ENCODE results near the gene ZBTB40.

The ZBTB40 gene

GRCh38 chr1:22447621-22448111 is 4.0 kb upstream of the ZBTB40 start:
- ATAC-seq = no peak
- Mint-ChIP-seq H3K4me1 (peaks cover 9% of the 10 kb centered on the region), H3K9me3 (peaks cover 5% of the 10 kb centered on the region), H3K27me3 (peaks cover 10% of the 10 kb centered on the region), H3K27ac (no peak overlapping the region), H3K4me3 (no peak overlapping the region), H3K36me3 (ENCODE audit: low read depth) (no peaks in the 10 kb centered on the region)
- no peak for DNase-seq

- H3K36me3 Mint-ChIP-seq (ENCODE audit: low read depth) = peaks cover 5% of the 10 kb centered on the region
- peaks cover 3% of the 10 kb centered on the region for H3K27me3 Mint-ChIP-seq
- H3K4me1 Mint-ChIP-seq = peaks cover 24% of the 10 kb centered on the region
- H3K4me3 Mint-ChIP-seq = no peak overlapping the region
- peaks cover 5% of the 10 kb centered on the region for H3K9me3 Mint-ChIP-seq
- H3K27ac Mint-ChIP-seq = no peak overlapping the region
- ATAC-seq (no peak), DNase-seq (no peak)
These were observed 2.0 kb upstream of the ZBTB40 start for GRCh38 chr1:22449636-22450035.

DNA sequence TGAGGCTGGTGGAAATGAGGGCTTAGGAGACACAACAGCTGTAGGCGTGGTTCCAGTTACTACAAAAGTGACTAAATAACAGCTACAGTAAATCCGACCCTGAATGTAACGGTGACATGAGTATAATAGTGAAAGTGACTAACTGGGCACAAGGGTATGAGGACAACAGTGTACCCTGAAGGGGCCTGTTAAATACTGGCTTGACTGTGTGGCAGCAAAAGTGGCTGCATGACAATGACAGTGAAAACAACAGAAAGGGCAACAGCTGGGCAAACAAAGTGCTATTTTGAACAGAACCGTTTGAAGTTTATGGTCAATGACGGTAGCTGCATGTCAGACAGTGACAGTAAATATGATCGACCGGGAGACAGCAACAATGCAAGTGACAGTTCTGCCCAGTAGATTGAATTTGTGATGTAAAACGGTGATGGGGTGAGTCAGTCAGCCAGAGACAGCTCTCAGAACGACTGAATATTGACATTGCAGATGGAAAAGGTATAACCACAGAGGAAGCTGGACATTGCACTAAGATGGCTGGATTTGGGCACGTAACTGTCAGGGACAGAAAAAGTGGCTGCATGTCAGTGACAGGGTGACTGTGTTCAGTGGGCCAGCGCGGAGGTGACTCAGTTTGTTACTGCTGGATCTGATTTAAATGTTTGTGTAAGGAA is 1.2 kb upstream of the ZBTB40 start:
- ATAC-seq (no peak), DNase-seq (no peak)
- peaks cover 5% of the 10 kb centered on the region for H3K36me3 Mint-ChIP-seq (ENCODE audit: low read depth)
- H3K4me1 Mint-ChIP-seq = peaks cover 23% of the 10 kb centered on the region
- peaks cover 5% of the 10 kb centered on the region for H3K9me3 Mint-ChIP-seq
- H3K4me3 Mint-ChIP-seq = peak overlapping the region; percentile 91
- no peaks in the 10 kb centered on the region for H3K27me3 Mint-ChIP-seq
- peak overlapping the region; percentile 67 for H3K27ac Mint-ChIP-seq

- Mint-ChIP-seq H3K27me3 (no peaks in the 10 kb centered on the region), H3K27ac (peak overlapping the region; percentile 72), H3K9me3 (peaks cover 5% of the 10 kb centered on the region), H3K36me3 (ENCODE audit: low read depth) (peaks cover 5% of the 10 kb centered on the region), H3K4me3 (peak overlapping the region; percentile 91), H3K4me1 (peaks cover 24% of the 10 kb centered on the region)
- DNase-seq (no peak), ATAC-seq (no peak)
These were observed 868 bp downstream of the ZBTB40 start for GRCh38 chr1:22452481-22452957.

DNA sequence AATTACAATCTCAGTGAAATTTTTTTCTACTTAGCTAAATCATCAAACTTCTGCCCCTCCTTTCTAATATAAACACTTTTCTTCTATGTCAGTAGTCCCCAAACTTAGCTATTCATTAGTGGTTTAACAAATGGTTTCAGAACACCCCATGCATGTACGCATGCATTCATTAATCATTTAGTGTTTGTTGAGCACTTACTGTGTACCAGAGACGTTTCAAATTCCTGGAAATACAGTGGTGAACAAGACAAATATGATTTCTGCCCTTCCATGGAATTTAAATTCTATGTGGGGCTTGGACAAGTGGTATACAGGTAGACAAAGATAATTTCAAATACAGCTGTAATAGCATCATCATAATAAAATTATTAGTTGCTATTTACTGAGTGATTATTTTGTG is 1.5 kb downstream of the ZBTB40 start:
- no peak for ATAC-seq

GRCh38 chr1:22454476-22455056 is 2.9 kb downstream of the ZBTB40 start:
- Mint-ChIP-seq H3K27me3 (no peaks in the 10 kb centered on the region), H3K9me3 (peaks cover 5% of the 10 kb centered on the region), H3K36me3 (ENCODE audit: low read depth) (peaks cover 5% of the 10 kb centered on the region), H3K4me1 (peaks cover 33% of the 10 kb centered on the region), H3K4me3 (no peak overlapping the region), H3K27ac (no peak overlapping the region)
- DNase-seq (no peak), ATAC-seq (no peak)

More for the DNA sequence above, 1.5 kb downstream of the ZBTB40 start:
- H3K27me3 Mint-ChIP-seq = no peaks in the 10 kb centered on the region
- peak overlapping the region; percentile 91 for H3K4me3 Mint-ChIP-seq
- H3K36me3 Mint-ChIP-seq (ENCODE audit: low read depth) = peaks cover 5% of the 10 kb centered on the region
- no peak for DNase-seq
- H3K27ac Mint-ChIP-seq = peak overlapping the region; percentile 57
- H3K9me3 Mint-ChIP-seq = peaks cover 5% of the 10 kb centered on the region
- peaks cover 29% of the 10 kb centered on the region for H3K4me1 Mint-ChIP-seq

GRCh38 chr1:22457345-22457744 is 5.7 kb downstream of the ZBTB40 start:
- H3K4me3 Mint-ChIP-seq = no peak overlapping the region
- ATAC-seq (no peak), DNase-seq (no peak)
- no peaks in the 10 kb centered on the region for H3K9me3 Mint-ChIP-seq
- peaks cover 7% of the 10 kb centered on the region for H3K36me3 Mint-ChIP-seq (ENCODE audit: low read depth)
- H3K27me3 Mint-ChIP-seq = no peaks in the 10 kb centered on the region
- H3K4me1 Mint-ChIP-seq = peaks cover 46% of the 10 kb centered on the region
- no peak overlapping the region for H3K27ac Mint-ChIP-seq

- no peak overlapping the region for H3K4me3 Mint-ChIP-seq
- ATAC-seq (no peak), DNase-seq (no peak)
- no peaks in the 10 kb centered on the region for H3K9me3 Mint-ChIP-seq
- no peak overlapping the region for H3K27ac Mint-ChIP-seq
- H3K36me3 Mint-ChIP-seq (ENCODE audit: low read depth) = peaks cover 7% of the 10 kb centered on the region
- H3K27me3 Mint-ChIP-seq = no peaks in the 10 kb centered on the region
- peaks cover 42% of the 10 kb centered on the region for H3K4me1 Mint-ChIP-seq
These were observed 6.2 kb downstream of the ZBTB40 start for GRCh38 chr1:22457836-22458235.

- DNase-seq (no peak), ATAC-seq (no peak)
- no peak overlapping the region for H3K27ac Mint-ChIP-seq
- peaks cover 13% of the 10 kb centered on the region for H3K36me3 Mint-ChIP-seq (ENCODE audit: low read depth)
- H3K27me3 Mint-ChIP-seq = no peaks in the 10 kb centered on the region
- peaks cover 29% of the 10 kb centered on the region for H3K4me1 Mint-ChIP-seq
- no peaks in the 10 kb centered on the region for H3K9me3 Mint-ChIP-seq
- H3K4me3 Mint-ChIP-seq = no peak overlapping the region
These were observed 9.4 kb downstream of the ZBTB40 start for GRCh38 chr1:22461100-22461499.

- Mint-ChIP-seq H3K4me3 (no peak overlapping the region), H3K27ac (no peak overlapping the region), H3K4me1 (peaks cover 29% of the 10 kb centered on the region), H3K9me3 (no peaks in the 10 kb centered on the region), H3K36me3 (ENCODE audit: low read depth) (peaks cover 13% of the 10 kb centered on the region), H3K27me3 (no peaks in the 10 kb centered on the region)
- ATAC-seq (no peak), DNase-seq (no peak)
These were observed 10.3 kb downstream of the ZBTB40 start for GRCh38 chr1:22461678-22462527.

DNA sequence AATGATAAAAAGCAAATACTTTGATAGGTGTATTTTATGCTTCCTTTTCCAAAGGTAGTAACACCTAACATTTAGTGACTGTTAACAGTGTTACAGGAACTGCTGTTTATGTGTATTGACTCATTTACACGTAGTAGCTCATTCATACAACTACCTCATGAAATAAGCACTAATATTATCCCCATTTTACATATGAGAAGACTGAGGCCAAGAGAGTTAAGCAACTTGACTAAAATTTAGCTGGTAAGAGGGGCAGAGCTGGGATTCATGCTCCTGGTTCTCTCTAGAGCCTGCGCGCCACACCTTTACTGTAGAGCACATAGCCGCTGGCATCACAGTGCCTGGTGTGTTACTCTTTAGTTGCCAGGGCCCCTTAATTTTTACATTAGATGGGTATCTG is 11.3 kb downstream of the ZBTB40 start:
- no peak for ATAC-seq
- Mint-ChIP-seq H3K4me1 (peaks cover 23% of the 10 kb centered on the region), H3K9me3 (no peaks in the 10 kb centered on the region), H3K27ac (no peak overlapping the region), H3K4me3 (no peak overlapping the region), H3K27me3 (no peaks in the 10 kb centered on the region), H3K36me3 (ENCODE audit: low read depth) (peaks cover 13% of the 10 kb centered on the region)
- DNase-seq = no peak

GRCh38 chr1:22465015-22465565 is 13.4 kb downstream of the ZBTB40 start:
- Mint-ChIP-seq H3K27me3 (no peaks in the 10 kb centered on the region), H3K4me3 (no peak overlapping the region), H3K4me1 (peaks cover 24% of the 10 kb centered on the region), H3K9me3 (no peaks in the 10 kb centered on the region), H3K36me3 (ENCODE audit: low read depth) (peaks cover 13% of the 10 kb centered on the region), H3K27ac (no peak overlapping the region)
- DNase-seq (no peak), ATAC-seq (no peak)

- ATAC-seq = no peak
- Mint-ChIP-seq H3K4me3 (no peak overlapping the region), H3K27ac (no peak overlapping the region), H3K9me3 (no peaks in the 10 kb centered on the region), H3K27me3 (no peaks in the 10 kb centered on the region), H3K36me3 (ENCODE audit: low read depth) (peaks cover 13% of the 10 kb centered on the region), H3K4me1 (peaks cover 23% of the 10 kb centered on the region)
- no peak for DNase-seq
These were observed 14.0 kb downstream of the ZBTB40 start for GRCh38 chr1:22465671-22466070.

DNA sequence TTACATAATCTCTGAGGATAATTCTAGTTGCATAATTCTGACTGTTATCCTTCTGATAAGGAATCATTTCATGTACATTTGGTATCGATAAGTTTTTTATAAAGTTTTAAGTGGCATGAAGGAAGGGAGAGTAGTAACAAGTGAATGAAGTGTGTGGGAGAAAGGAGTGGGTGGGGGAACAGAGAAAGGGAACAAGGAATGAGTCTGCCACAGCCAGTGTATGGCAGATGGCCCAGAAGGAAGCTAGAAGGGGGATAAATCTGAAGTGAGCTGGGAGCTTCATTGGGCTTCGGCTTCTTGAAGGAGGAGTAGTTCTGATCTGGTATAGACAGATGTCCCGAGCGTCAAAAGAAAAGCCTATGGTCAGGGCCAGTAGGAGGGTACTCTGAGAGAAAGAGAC is 18.6 kb downstream of the ZBTB40 start:
- Mint-ChIP-seq H3K9me3 (no peaks in the 10 kb centered on the region), H3K36me3 (ENCODE audit: low read depth) (peaks cover 3% of the 10 kb centered on the region), H3K4me3 (no peak overlapping the region), H3K27ac (no peak overlapping the region), H3K27me3 (no peaks in the 10 kb centered on the region), H3K4me1 (peaks cover 10% of the 10 kb centered on the region)
- ATAC-seq (no peak), DNase-seq (no peak)

Data from activated naive CD8-positive, alpha-beta T cell treated with anti-CD3 and anti-CD28 coated beads, Interleukin-2, amount 50 U/mL, for 24 hours (primary cell).